Measurements from ENCODE around the gene PTPRD. TPM values are rescaled to one million over a fixed set of nuclear protein-coding genes. Genes with fewer than 3 reads are reported as not detected.

The PTPRD gene
- polyA plus RNA-seq, 1 donor, result 55.8 TPM

DNA sequence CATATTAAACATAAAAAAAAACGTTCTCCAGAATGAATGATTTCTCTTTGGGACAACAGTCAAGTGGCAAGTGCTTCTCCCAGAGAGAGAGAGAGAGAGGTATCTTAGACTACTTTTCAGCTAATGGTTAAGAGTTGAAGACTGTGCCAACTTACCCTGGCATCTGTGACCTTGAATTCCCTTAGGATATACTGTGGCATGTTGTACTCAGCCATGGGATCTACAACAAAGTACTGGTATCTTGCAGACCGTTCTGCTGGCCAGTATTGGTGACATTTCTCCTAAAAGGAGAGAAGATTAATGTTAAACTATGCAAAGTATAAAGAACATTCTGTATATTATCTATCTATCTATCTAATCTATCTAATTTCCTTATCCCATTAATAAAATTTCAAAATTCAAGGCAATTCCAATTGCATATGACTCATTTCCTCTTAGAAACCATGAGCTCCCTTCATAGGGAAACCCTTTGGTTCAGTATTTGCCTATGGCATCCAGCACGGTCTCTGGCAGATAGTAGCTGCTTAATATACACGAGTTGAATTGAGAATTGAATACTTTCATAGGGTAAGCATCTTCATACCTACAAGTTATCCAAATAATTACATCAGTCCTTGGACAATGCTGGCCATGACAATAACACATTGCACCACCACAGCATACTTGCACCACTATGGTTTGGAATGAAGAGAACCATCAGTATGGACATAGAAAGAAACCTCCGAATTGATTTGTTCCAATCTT is 2273.9 kb downstream of the PTPRD start:
- DNase-seq (ENCODE audit: low read depth), result no peak

DNA sequence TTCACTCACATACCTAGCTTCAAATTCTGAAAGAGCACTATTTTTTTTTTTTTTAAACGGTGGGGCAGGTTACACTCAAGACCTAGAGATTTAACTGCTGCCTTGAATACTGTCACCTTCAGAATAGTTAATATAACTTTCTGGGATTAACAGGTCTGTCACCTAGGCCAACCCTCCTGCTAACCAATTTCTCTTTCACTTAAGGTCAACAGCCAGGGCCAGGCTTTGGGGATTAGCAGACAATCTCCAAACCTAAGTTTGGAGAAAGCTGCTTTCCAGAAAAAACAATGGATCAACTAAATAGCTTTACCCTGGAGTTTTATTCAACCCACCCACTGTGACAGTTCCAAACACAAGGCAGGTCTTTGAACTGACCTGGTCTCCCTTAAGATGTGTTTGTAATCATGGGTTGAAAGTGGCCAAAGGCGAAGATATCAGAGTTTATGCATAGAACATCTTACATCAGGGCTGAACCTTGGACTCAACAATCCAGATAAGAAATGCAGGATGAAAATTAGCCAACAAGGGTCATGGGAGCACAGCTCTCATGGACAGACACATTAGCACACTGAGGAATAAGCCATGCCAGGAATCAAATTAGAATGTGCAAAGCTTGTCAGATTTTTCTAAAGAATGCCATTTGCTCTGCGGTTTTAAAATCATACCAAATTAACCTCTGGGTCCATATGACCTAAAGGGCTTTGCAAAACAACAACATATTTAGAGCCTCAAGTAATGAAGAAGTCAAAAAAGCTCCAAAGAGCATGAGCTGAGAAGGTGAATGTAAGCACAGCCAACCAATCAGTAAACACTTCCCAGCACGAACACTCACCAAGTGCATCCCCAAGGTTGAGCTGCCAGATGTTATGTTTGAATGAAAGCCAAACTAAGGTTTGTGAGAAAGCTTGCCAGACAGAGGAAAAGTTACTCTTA is 2274.7 kb downstream of the PTPRD start:
- peak; percentile 71 for DNase-seq (ENCODE audit: low read depth)

DNA sequence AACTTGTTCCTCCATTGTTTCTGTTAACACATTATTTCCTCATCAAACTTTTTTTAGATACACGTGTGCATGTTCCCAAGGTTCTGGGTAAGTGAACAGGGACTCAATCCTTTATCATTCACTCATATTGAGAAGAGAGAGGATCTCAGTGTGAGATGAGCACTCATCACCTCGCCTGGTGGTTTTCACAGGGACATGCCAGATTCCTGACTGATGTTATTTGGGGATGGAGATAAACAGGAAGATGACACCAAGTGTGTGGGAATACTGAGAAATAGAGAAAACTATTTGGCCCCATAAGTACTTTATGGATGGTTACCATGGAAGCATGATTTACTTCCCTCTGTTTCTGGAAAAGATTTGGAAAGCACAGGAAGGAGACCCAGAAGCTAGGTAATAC is 2279.9 kb downstream of the PTPRD start:
- no peak for DNase-seq (ENCODE audit: low read depth)

DNA sequence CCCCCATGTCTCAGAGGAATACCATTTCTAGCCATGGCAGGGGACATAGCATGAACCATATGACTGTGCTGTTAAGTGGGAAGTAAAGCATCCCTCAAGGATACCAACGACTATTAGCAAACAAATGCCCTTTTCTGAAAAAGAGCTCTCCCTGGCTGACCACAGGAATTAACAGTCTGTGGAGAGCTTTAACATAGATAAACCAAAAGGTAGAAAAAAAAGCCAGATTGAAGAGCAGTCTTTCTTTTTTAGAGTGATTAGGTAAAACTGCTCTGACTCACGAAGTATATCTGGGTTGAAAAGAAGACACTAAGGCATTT is 2280.5 kb downstream of the PTPRD start:
- no peak for DNase-seq (ENCODE audit: low read depth)

DNA sequence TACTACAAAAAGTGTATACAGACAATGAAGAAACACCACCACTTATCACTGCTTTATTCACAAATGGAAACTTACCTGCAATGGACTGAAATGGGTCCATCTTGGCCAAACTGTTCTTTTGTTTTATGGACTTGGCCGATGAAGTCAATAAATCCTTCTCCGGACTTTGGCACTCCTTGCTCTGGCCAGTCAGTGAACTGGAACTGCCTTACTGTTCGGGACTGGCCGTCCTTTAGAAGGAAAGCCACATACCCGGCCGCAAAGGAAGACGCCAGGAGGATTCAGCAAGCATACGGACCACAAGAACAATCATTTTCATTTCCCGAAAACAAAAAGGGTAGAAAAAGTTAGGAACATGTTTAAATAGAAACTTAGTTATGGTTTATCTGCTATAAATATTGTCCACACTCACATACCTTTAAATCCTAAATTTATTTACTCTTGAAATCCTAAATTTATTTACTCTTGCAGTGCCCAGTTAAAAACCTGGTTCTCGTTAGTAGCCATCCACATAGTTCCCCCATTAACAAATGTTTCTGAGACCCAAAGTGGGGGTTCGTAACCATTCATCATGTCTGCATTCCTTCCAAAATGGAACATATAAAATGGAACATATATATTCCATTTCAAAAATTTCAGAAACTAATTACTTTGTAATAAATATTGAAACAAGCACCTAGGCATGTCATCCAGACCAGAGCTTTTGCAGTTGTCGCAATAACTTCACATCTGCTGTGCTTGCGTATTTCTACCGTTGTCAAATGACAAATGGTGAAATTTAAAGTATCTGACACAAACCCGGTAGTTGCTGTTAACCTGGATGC is 2281.1 kb downstream of the PTPRD start:
- no peak for DNase-seq (ENCODE audit: low read depth)

DNA sequence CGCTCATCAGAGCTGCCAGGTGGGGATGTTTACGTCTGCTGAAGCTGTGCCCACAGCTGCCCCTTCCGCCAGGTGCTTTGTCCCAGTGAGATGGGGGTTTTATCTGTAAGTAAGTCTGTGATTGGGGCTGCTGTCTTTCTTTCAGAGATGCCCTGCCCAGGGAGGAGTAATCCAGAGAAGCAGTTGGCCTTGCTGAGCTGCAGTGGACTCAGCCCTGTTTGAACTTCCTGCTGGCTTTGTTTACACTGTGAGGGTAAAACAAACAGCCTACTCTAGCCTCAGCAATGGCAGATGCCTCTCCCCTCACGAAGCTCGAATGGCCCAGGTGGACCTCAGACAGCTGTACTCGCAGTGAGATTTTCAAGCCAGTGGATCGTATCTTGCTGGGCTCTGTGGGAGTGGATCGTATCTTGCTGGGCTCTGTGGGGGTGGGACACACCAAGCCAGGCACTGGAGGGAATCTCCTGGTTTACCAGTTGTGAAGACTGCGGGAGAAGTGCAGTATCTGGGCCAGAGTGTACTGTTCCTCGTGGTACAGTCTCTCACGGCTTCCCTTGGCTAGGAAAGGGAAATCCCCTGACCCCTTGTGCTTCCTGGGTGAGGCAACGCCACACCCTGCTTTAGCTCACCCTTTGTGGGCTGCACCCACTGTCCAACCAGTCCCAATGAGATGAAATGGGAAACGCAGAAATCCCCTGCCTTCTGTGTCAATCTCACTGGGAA is 2283.1 kb downstream of the PTPRD start:
- no peak for DNase-seq (ENCODE audit: low read depth)

DNA sequence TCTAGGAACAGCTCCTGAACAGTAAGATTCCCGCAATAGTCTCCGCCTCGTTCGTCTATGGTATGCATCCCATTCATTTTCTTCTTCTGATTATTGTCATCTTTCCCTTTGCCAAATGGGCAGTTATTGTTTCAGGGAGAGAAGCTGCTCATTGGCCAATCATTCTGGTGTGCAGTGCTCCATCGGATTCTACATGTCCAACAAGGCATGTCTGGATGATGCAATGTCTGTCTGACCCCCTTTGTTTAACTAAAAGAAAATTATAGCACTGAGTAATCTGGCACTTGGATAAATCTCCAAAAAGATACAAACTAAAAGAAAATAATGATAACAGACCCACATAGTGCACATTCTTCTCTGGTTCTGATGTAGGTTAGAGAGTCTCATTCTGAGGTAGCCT is 2297.6 kb downstream of the PTPRD start:
- DNase-seq (ENCODE audit: low read depth), result no peak

DNA sequence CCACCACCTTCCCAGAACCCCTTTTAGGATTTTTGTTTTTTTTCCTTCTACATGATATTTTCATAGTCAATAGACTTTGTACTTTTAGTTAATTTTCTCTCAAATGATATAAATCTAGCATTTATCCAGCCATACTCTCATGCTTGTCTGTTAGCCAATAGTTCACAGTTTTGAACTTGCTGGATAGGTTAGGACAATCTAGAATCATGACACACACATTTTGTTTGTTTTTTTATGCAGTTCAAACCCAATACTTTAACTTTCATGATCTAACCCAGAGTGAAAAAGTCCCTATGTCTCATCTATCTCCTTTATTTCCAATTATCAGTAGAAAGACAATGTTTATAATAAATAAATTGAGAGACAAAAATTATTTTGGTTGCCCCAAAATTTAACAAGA is 2303.5 kb downstream of the PTPRD start:
- no peak for DNase-seq (ENCODE audit: low read depth)

DNA sequence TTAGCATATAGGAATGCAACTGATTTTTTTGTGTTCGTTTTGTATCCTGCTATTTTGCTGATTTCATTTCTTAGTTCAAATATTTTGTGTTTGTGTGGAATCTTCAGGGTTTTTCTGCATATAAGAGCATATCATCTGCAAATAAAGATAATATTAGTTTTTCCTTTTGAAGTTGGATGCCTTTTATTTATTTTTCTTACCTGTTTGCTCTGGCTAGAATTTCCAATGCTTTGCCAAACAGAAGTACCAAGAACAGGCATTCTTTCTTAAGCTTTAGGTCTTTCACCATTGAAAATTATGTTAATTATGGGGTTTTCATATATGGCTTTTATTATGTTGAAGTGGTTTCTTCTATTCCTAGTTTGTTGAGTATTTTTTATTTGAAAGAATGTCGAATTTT is 2308.1 kb downstream of the PTPRD start:
- DNase-seq (ENCODE audit: low read depth), result no peak

DNA sequence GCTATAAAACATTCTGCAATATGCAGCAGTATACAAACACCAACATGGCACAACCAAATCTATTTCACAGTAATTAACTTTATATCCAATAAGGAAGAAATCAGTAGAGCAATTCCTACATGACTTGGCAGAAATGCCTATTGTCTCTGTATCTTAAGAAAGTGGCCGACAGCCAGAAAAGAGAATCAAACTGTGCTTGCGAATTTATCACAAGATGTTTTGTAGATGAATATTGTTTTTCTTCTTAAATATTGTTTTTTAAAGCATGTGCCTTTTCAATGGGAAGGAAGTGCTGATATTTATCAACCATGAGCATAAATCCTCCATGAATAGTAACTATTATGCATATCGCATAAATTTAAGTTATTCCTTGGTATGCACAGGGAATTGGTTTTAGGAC is 2311.5 kb downstream of the PTPRD start:
- no peak for DNase-seq (ENCODE audit: low read depth)

DNA sequence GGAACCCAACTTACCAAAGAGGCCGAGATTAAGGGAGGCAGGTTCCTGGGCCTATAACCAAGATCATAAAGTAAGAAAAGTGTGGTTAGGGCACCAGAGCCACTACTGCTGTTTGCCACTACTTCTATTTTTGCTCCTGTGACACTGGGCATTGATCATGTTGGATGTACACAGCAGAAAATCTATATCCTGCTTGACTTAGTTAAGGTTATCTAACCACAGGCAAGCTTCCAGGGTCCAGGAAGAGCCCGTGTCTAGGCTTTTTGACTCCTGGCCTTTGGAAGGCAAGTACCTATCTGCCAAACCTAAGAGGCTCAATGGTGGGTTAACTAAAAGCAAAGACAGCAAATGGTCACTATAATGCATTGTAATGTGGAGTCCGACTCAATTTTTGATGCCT is 2315.8 kb downstream of the PTPRD start:
- DNase-seq (ENCODE audit: low read depth), result no peak

DNA sequence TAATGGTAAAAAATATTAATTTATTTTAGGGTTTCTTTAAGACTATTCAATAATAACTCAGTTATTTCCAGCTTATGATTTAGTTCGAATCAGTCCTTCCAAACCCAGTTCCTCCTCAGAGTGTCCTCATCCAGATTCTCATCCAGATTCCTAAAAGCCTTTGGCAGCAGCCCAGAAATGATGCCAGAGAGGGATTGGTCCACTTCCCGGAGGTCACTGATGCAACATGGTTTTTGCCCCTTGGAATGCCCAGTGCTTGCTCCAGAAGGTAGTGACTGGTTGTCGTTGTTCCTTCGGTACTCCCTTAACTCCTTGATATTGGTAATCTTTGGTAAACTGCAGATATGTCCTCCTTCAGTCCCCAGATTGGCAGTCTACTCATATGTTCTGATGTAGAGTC is 2320.1 kb downstream of the PTPRD start:
- no peak for DNase-seq (ENCODE audit: low read depth)

DNA sequence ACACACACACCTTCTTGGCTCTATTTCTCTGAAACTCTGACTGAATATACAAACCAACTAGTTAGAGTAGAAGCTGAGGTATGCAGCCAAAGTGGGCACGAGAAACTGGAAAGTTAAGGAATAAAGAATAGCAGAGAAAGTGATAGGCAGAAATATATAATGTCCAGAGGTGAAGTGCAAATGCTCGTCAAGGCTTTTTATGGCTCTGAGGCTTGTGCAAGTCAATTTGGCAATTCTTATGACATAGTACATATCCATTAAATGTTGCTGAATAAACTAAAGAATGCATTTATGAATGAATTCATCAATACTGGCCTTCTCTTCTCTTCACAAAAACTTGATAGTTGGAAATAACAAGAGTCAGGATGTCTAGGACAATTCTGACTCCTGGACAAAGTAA is 2323.1 kb downstream of the PTPRD start:
- DNase-seq (ENCODE audit: low read depth), result no peak

DNA sequence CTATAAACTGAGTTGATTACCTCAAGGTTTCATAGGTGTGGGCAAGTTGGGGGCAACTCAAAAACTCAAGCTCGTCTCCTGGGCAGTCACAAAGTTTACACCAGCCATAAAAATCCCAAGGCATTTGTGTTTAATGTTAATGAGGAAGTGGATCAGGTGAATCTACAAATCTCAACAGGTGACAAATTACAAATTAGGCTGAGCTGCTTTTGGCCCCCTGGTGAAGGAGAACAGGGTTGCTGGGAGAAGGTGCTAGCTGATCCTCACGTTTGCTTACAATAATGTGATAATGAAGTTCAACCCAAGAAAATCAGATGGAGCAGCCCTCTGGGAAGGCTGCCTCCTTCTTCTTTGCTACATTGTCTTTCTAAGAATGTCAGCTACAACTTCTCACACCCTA is 2324.8 kb downstream of the PTPRD start:
- DNase-seq (ENCODE audit: low read depth), result no peak

DNA sequence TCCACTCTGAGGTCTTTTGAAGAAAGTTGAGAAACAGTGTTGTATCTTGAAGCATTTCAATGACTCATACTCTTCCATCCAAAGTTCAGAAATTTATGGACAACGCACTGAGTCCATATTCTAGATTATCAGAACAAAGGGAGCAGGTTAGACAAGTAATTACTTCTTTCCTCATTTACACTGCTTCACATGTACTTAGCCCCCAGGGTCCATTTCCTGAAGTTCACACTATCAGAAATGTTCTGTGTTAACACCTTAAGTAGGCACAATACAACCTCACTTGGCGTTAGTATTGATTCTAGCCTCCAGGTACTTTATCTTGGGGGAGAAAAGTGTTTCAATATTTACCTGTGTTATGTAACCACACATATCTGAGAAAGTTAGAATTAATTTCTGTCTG is 2325.3 kb downstream of the PTPRD start:
- DNase-seq (ENCODE audit: low read depth), result no peak

DNA sequence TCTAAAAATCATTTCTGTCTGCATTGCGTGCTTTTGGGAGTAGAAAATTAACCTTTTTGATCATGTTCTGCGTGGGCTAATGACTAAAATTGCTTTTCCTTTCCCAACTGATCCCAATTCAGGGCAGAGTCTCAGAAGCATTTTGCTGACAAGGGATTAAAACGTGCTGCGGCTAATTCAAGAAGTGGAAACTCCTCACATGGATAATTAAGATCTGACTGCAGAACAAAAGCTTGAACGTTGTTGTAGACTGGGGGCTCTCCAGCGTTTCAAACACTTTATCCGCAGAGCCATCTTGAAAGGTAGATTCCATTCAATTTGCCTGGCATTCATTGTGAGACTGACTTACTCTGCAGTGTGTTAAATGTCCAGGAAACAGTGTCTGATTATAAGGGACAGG is 2327.9 kb downstream of the PTPRD start:
- no peak for DNase-seq (ENCODE audit: low read depth)

DNA sequence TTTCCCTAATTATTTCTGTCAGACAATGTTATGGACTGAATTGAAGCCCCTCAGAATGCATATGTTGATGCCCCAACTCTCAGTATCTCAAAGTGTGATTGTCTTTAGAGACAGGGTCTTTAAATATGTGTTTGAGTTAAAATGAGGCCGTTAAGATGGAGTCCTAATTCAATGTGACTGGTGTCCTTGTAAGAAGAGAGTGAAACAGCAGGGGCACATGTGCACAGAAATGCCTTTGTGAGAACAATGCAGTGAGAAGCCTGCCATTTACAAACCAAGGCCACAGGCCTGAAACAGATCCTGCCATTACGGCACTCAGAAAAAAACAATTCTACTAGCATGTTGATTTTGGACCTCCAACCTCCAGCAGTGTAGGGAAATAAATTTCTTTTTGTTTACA is 2330.3 kb downstream of the PTPRD start:
- no peak for DNase-seq (ENCODE audit: low read depth)

DNA sequence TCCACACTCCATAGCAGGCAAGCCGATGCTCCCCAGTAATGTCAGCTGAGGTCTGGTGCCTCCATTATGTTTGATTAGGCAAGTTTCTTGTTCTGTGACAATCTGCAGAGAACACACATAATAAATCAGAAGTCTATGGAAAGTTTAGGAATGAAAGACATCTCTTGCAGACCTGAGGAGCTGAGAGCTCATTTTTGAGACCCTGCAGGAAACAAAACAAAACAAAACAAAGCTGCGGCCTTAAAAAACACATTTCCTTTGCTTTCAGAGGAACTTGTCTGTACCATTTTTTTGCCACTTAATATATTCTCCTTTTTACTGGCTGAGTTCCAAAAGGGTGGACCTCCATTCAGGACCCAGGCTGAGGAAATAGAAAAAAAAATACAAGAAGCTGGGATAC is 2332.0 kb downstream of the PTPRD start:
- no peak for DNase-seq (ENCODE audit: low read depth)

DNA sequence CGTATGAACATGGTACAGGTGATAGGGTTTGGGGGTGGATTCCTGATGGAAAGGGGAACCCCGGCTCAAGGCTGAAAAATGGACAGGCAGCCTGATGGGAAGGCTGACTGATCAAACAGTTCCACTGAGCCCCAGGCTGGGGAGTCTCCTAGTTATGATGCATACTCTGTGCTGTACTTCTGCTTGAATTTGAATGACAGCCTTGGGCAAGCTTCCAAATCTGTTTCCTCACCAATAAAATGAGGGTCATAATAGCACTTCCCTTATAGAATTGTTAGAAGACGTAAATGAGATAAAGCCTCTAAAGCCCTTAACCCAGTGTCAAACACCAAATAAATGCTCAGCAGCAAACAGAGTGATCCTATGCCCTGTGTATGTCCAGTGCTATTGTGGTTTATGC is 2334.8 kb downstream of the PTPRD start:
- no peak for DNase-seq (ENCODE audit: low read depth)

DNA sequence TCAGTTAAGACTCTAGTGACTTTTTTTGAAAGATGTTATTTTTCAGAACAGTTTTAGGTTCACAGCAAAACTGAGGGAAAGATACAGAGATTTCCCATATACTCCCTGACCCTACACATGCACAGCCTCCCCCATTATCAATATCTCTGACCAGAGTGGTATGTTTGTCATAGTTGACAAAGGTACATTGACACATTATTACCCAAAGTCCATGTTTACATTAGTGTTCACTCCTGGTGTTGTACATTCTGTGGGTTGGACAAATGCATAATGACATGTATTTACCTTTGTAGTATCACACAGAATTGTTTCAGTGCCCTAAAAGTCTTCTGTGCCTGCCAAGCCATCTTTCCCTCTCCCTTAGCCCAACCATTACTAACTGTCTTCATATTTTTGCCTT is 2342.6 kb downstream of the PTPRD start:
- no peak for DNase-seq (ENCODE audit: low read depth)

DNA sequence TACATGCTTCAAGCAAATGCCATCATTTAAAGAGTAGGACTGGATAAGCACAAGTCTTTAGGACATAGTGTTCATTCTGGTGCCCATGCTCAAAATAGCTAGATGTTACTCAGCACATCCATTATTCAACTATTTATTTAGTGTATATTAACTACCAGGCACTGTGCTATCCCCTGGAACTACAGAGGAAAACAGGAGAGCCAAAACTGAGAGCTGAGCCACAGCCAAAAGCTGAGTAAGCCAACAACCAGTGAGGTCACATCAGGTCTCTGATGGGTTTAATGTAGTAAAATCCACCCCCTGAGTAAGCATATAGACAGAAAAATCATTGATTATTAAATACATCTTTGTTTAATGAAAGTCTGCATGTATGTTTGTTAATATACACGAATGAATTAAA is 2343.9 kb downstream of the PTPRD start:
- DNase-seq (ENCODE audit: low read depth), result no peak

Data from forelimb muscle (tissue), 1 donor.